GM19238 (cell line): Measurements from ENCODE around the gene SRBD1.

ENCODE experiments used
- DNase-seq: peaks from one replicate; pipeline ENCODE4 v3.0.0; 2011; ENCODE audit warnings: low spot score; ENCODE audit not compliant: insufficient read length

Gene SRBD1, protein sequence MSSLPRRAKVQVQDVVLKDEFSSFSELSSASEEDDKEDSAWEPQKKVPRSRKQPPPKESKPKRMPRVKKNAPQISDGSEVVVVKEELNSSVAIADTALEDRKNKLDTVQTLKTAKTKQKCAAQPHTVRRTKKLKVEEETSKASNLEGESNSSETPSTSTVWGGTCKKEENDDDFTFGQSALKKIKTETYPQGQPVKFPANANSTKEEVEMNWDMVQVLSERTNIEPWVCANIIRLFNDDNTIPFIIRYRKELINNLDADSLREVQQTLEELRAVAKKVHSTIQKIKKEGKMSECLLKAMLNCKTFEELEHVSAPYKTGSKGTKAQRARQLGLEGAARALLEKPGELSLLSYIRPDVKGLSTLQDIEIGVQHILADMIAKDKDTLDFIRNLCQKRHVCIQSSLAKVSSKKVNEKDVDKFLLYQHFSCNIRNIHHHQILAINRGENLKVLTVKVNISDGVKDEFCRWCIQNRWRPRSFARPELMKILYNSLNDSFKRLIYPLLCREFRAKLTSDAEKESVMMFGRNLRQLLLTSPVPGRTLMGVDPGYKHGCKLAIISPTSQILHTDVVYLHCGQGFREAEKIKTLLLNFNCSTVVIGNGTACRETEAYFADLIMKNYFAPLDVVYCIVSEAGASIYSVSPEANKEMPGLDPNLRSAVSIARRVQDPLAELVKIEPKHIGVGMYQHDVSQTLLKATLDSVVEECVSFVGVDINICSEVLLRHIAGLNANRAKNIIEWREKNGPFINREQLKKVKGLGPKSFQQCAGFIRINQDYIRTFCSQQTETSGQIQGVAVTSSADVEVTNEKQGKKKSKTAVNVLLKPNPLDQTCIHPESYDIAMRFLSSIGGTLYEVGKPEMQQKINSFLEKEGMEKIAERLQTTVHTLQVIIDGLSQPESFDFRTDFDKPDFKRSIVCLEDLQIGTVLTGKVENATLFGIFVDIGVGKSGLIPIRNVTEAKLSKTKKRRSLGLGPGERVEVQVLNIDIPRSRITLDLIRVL

DNA sequence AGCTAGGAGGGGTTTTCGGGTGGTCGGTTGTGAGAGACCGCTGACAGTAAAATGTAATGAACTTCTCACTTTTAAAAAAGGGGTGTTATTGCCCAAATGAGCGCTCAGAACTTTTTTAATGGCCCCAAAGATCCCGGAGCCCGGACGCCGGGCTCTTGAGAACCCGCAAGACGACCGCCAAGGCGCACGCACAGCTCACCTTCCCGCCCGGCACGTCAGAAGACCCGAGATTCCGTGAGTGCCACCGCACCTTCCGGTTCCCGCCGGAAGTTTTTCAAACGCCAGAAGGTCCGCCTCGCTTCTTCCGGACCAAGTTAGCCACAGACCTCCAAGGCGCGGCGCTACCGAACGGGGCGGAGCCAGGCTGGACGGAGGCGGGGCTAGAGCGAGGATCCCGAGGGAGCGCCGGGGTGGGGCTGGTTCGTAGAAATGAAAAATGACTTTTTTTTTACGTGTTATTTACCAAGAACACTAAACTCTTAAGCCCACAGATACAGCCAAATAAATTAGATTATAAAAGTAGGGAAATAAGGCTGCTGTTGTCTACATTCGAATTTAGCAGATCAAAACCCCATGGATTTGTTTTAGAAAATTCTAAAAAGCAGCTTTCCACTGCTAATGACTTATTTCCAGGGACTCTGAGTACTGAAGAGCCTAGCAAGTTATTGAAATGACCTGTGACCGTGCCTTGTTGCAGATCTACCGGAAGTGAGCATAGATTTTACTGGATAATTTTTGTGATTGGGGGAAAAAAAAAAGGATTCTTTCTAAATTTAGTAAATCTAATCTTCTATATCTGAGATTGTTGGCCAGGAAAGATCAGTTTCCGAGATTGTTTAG, at the start of gene SRBD1:
Gene SRBD1, minus strand, starts transcription at position 248 of the 840 bp plus-strand sequence. CDS start 5,826 bp downstream, outside the sequence.
- peak; percentile 77 for DNase-seq

DNA sequence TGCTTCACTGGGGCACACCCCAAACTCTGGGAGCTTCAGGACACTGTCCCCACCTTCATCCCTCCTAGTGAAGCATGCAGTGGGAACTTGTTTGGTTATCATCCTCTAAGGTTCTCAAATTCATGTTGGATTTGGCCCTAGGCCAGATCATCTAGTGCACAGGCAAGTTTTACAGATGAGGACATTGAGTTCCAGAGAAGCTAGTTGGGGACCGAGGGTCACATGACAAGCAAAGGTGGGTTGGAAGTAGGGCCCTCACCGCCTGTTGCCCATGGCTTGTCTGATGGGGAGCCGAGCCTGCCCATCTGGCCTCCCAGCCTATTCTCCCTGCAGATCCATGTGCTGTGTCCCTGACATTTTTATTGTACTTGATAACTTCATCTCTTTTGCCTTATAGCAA, 43.2 kb upstream of the SRBD1 start:
- DNase-seq, result no peak

DNA sequence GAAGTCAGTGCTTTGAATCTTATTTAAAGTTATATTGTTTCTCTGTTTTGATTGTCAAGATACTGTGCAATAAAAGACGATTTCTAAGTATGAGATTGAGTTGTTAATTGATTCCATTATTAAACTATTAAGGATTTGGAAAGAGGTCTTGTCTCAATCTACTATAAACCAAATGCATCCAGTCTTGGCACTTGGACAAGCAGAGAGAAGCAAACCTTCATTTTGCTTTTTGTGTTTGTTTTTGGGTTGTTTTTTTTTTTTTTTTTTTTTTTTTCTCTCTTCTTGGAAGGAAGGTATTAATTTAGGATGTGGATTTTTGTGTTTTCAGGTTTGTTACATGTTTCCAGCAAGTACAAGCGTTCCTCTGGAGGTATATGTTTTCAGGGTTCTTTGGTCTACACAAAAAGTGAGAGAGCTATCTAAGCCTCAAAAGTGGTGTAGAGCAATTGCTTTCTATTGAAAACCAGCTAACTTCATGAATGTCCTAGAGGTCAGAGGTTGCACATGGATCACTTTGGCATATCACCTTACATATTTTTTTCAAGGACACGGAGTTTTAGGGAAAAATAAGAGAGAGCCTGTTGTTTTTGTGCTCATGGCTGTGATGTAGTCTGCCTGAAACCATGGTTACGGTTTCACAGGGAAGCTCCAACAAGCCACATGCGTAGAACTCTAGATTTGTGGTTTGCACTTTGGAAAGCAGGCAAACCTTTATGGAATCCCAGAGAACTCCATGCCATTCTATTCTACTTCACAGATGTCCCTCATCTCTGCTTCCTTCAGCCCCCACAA, 42.3 kb upstream of the SRBD1 start:
- DNase-seq, result no peak

DNA sequence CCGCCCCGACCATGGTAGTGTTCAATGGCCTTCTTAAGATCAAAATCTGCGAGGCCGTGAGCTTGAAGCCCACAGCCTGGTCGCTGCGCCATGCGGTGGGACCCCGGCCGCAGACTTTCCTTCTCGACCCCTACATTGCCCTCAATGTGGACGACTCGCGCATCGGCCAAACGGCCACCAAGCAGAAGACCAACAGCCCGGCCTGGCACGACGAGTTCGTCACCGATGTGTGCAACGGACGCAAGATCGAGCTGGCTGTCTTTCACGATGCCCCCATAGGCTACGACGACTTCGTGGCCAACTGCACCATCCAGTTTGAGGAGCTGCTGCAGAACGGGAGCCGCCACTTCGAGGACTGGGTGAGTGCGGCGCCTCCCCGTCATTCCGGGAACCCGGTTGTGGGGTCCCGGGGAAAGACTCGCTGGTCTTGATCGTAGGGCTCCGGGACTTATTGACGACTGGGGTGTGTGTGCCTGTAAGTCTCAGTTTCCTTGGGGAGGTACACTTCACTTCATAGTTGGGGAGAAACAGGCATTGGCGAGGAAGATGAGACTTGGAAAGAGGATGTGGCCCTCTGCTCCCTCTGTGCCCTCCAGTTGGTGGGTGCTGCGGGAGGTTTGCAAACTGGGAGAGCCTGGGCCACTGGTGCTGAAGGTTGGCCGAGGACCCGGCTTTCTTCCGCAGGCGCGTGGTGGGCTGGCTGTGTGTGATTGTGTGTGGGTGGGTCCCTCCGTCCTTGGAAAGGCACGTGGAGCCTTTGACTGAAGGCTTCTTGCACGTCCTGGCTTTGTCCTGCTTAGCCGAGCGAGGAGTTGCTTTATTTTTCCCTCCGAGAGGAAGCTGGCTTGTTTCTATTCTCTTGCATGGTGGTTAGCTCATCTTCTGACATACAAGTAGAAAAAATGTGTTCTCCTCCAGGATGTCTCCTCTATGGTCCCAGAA, 41.3 kb upstream of the SRBD1 start:
- peak; percentile 34 for DNase-seq

DNA sequence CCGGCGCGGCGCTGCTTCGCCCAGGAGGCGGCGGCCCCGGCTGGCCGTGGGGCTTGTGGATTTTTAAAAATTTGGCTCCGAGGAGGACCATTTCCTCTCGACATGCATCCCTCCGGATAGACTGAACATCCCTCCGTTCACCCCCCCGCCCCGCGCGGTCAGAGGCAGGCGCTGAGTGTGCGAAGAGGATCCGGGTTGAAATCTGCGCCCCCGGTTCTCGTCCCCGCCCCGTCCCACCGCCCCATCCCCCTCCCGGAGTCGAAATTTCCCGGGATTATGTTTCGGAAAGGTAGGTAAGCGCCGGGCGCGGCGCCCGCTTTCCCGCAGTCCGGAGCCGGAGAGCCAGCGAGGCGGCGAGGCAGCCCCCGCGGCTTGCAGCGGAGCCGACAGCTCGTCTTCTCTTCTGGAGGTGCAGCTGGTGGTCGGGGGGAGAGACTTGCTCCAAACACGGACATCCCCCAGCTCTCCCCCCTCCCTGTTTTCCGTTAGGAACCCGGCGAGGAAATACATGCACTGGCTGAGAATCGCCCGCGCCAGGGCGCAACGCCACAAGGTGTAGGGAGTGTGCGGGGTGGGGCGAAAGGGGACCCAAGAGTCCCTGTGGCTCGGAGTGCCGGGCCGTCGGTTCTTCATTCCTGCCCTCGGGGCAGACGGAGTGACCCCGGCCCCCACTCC, 40.5 kb upstream of the SRBD1 start, which contains the start of gene PRKCE:
Gene PRKCE, plus strand, starts transcription at position 261 of the 675 bp plus-strand sequence.
- peak; percentile 22 for DNase-seq

DNA sequence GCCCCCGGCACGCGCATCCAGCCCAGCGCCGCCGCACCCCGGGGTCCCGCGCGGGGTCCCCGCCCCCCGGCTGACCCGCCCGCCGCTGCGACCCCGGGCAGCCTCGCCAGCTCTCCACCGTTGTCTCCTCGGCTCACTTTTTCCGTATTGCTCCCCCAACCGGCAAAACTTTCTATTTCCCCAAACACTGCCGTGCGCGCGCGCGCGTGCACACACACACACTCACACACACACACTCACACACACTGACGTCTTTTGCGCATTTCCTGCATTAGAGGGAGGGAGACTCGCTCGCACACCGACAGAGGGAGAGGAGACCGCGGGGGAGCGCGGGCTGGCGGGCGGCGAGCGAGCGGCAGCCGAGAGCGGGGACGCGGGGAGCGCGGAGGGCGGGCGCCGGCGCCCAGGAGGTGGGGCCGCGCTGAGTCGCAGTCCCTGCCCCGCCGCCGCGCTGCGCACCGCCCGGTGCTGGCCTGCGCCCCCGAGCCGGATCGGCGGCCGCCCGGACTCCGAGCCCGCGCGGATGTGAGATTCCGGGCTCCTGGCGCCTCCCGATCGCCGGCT, 39.9 kb upstream of the SRBD1 start:
- peak; percentile 89 for DNase-seq

DNA sequence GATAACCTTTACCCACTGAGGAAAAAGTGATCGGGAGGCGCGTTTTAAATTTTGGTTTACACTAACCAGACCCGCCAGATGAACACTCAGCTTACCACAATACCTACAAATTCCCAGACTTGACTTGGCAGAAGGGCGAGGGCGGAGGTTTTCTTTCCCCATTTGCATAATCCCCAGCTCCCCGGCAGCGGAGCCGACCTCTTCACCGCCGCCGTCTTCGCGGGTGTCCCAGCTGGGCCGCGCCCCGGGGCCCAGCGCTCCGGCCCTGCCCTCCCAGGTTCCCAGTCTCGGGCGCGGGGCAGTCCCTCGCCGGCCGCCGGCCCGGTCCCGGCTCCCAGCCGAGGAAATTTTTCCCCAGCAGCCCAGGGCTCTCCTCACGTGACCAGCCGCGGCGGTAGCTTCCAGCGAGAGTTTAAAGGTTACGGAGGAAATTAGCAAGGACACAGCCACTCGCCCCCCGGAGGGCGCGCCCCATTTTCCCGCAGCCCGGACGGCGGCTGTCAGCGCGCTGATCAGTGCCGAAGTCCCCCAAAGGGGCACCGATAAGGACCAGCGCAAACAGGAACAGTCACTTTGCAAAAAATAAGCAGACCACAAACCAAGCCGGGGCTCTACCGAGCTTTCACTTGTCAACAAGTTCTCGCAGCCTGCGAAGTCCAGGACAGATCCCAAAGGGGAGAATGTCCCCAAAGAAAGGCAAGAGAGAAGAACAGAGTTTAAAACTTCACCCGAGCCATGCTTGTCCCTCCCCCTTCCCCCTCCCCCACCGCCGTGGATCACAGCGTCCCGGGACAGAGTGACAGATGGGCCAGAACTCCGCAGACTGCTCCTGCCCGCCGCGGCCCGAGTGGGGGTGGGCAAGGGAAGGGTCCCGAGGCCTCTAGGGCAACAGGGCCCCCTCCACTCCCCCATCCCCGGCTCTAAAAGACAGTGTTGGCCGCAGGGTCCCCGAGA, 39.1 kb upstream of the SRBD1 start:
- DNase-seq, result peak; percentile 37

DNA sequence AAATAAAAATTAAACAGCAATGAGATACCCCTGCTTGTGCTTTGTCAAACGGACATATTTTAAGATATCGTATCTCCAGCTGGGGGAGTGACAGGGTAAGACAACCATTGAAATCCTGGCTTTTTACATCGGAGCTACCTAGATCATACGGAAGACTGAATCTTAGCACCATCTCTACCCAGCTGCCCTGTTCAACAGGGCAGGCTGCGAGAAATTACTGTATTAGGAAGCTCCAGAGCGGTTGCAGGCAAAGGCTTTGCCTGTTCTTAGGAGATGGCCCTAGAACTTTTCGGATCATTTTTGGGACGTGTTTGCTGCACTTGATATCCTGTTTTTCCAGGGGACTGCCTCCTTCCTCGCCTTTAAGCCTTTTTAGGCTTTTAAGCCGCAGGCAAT, 38.4 kb upstream of the SRBD1 start:
- DNase-seq, result no peak

DNA sequence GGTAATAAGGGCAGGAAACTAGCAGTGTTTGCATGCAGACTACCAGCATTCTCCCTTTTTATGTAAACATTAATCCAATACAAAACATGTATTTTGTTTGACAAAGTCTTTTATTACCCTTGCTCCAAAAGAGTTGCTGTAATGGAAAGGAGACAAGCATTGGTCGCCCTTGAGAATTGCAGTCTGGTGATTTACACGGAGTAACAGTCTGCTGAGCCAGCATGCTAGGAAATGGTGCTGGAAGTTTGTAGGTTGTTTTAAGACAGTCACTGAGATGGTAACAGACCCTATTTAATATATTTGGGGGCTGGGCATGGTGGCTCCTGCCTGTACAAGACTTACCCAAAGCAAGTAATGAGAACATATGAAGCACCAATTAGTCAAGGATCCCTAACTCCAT, 37.6 kb upstream of the SRBD1 start:
- DNase-seq, result no peak

DNA sequence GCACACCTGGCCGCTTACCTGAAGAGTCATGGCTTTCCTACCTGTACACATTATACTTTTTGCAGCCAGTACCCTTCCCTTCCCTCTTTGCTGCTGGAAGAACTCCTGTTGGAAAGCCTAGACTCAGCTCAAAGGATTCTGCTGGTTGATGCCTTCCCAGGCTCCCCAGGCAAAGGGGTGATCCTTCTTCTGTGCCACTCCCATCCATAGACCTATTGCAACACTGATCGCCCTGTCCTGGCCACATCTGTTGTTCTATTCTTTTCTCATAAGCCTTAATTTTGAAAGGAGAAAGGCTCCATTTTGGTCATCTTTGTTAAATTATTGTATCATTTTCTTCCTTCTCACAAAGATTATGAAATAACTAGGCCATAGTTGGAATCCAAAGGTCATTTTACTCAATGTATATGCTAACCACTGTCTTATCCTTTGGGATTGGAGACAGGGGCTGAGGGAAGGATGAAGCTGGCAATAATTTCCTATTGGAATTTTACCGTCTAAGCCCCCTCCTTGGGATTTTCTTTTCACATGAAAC, 37.0 kb upstream of the SRBD1 start:
- no peak for DNase-seq

DNA sequence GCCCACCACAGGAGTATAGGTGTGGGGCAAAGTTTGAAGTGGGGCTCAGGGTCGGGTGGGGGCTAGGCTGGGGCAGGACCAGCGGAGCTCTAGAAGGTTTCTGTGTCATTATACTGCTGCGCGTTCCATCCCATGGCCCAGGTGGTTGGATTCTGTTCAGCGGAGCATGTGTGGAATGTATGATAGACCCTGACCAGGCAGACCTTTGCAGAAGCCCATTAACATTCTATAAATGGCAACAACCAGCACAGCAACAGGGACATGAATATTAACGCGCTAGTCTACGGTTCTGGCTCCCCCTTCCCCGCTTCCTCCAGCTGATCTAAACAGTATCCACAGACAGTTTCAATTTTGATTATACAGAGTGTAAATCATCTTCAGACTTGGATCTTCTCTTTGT, 36.3 kb upstream of the SRBD1 start:
- no peak for DNase-seq

DNA sequence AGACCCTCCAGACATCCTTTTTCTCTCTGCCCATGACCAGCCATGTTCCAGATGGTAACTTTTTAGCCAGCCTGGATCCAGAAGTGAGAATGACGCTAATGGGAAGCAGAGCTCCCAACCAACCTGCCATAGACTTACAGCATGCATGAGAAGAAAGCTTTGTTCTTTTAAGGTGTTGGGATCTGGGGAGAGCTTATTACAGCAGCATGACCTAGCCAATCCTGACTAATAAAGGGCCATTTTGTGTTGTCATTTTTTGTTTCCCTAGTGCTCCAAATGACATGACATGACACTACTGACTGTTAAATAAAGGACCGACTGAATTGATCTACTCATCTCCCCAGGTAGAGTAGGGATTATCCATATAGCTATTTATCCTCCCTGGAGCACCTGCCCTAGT, 35.2 kb upstream of the SRBD1 start:
- no peak for DNase-seq

DNA sequence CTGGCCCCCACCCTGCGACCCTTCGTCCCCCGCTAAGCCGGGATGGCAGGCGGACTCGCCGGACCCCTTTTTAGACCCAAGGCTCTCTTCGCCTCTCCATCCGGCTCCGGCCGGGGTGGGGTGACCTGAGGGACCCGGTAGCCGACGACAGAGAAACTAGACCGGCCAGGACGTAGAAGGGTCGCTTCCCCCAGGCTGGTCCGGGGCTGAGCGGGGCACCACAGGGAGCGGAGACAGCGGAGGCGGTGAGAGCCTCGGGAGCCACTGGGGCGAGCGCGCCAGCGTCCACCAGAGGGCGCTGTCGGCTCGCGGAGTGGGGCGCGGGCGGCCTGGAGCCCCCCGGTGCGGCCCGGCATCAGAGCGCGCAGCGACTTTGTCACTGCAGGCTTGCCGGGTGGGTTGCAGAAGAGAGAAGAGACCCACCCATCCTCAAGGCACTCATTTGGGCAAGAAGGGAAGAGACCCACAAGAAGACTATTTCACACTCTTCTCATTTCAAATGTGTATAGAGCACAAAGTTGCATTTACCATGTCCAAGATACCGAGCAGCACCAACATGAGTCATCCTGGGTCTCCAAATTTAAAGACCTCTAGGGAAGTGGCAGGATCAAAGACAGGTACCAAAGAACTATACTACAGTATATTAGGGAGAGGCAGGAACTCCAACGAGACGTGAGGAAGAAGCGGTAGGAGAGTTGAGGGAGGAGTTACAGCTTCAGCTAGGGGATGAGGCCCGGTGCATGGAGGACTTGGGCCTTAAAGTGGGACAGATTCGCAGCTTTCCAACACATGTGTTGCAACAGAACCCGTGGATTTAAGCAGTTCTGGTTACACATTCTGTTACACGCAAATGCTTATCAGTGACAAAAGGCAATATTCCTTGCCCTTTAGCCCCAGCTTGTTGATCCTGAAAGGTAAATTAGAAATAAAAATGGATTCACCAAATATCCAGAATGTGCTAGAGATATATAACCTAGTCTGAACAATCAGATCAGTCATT, 32.8 kb upstream of the SRBD1 start:
- peak; percentile 83 for DNase-seq

DNA sequence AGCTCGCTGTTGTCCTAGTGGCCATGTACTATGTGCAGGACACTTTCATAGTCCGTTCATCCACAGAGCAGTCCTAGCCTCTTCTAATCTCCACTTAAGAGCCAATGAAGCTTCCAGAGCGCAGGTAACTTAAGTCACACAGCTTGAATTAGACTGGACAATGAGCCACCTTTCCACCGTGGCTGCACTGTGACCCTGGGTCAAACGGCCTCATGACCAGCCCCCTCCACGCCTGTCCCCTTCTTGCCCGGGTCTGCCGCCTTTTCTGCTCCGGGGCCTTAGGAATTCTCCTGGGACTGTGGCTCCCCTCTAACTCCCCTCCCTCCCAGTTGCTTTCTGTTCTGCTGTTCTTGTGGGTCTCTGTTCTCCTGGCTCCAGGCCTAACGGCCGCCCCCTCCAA, 32.0 kb upstream of the SRBD1 start:
- no peak for DNase-seq

DNA sequence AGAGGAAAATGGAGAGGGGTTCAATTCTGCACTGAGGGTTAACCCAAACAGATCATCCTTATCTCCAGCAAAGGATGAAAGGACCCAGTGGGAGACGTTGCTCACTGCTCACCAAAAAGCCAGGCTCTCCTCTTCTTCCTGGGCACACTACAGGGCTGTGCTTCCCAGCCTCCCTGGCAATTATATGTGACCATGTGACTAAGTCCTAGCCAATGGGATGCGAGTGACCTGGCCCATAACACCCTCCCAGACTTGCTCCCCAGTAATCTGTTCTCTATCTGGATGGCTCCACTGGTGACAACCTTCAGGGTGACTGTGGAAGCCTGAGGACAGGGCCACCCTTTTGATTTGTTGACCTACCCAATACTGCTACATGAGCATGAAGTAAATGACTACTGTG, 29.5 kb upstream of the SRBD1 start:
- DNase-seq, result no peak

DNA sequence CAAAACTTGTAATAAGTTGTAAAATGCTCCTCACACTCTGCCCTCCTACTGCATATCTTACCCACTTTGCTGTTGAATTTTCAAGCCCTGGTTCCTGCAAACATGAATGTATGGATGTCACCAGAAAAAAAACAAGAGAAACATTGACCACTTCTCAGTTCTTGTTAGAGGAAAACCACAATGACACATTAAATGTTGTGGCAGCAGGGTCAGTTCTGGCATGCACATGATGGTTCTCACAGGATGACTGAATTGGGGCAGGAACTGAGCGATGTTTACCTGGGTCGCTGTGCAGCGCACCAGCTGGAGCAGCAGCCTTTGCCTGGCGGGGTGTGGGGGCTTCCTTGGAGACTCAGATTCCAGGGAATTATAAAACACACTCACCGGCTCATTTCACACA, 26.4 kb upstream of the SRBD1 start:
- DNase-seq, result no peak
